Psoas muscle (tissue), 8 donors: ENCODE results near the gene WDR4. TPM values are rescaled to one million over a fixed set of nuclear protein-coding genes. Genes with fewer than 3 reads are reported as not detected.

Experiments
- ATAC-seq, 4 donors: fragments of 200-7000 bp; cut with Tn5 transposase; one replicate each; pipeline ENCODE4 v1.9.1; 2020; ENCODE audit warnings: moderate library complexity in 3 of 4, mild to moderate bottlenecking in 2 of 4
- DNase-seq, 2 donors: peaks; one replicate each; pipeline ENCODE4 v3.0.0-alpha.2; 2020
- H3K27ac ChIP-seq: fragments of 200-600 bp; one replicate; pipeline ENCODE4 v1.8.0; 2022
- H3K27me3 ChIP-seq, 3 donors: fragments of 200-600 bp in 1 of 3; one replicate each; pipeline versions ENCODE4 v1.6.1 to v1.8.0; 2013 to 2022; ENCODE audit warnings: low read length in 2 of 3, mild to moderate bottlenecking in 2 of 3, moderate library complexity in 1 of 3; ENCODE audit not compliant: insufficient read depth in 3 of 3
- H3K36me3 ChIP-seq, 2 donors: fragments of 200-600 bp in 1 of 2; one replicate each; pipeline versions ENCODE4 v1.6.1 to v1.8.0; 2013 to 2022; ENCODE audit warnings: low read depth in 1 of 2, mild to moderate bottlenecking in 1 of 2, moderate library complexity in 1 of 2; ENCODE audit not compliant: insufficient read depth in 1 of 2
- H3K4me1 ChIP-seq: fragments of 200-600 bp; one replicate; pipeline ENCODE4 v1.8.0; 2022
- H3K4me3 ChIP-seq: fragments of 200-600 bp; one replicate; pipeline ENCODE4 v1.8.0; 2022; ENCODE audit warnings: mild to moderate bottlenecking
- H3K9me3 ChIP-seq: fragments of 200-600 bp; one replicate; pipeline ENCODE4 v1.8.0; 2022
- CTCF ChIP-seq: fragments of 200-600 bp; IDR thresholded peaks from one replicate; pipeline ENCODE4 v1.8.0; 2022; ENCODE audit warnings: antibody characterized with exemption
- WGBS, 3 donors: extraction: QIAGEN DNeasy Blood & Tissue Kit; methylation state at CpG; one replicate each; pipeline versions ENCODE4 v1.1.6 to v1.1.7; 2013; 5-methylcytosine and 5-hydroxymethylcytosine counted together
- intact Hi-C, 2 donors: fragments of 100-400 bp; cut with DNase I; formaldehyde crosslinking; loops; one replicate each; pipeline versions ENCODE4 v1.11.0 to v1.14.2; 2022
- polyA plus RNA-seq, 3 donors: library from polyadenylated mRNA; stranded (reverse); fragments of 200-250 nt; gene quantifications; one replicate each; pipeline ENCODE4 v1.2.3, GENCODE V29; 2013
- total RNA-seq, 4 donors: library from RNA; stranded (reverse); fragmentation: NEBNext Ultra II Directional in 2 of 4; extraction: Animal tissue kit (Norgen Biotek cat#: 25700) in 2 of 4; gene quantifications; one replicate each; pipeline versions ENCODE4 v1.2.1 to v1.2.4, GENCODE V29; 2021 to 2023
- donor health status: healthy with polysubstance abuse.
- donor health status: DM: no; HTN: no; CAD: no; lungs with moderate emphysema.
- donor health status: Bipolar disorder and iron deficiency.
- donor health status: healthy.
- donor health status: DM: yes; HTN: yes; CAD: no.
- donor health status: DM: no; HTN: no; CAD: no.
- donor health status: DM: no; HTN: no; CAD: no.
- donor health status: DM: yes; HTN: yes; CAD: no.

WDR4 gene
- total and polyA plus RNA-seq, 7 donors, result 4.8 to 40.2 (median 11.1) TPM

- Histone ChIP-seq H3K9me3 (no peaks in the 10 kb centered on the region), H3K4me3 (no peak overlapping the region), H3K27me3 (peaks cover 0 to 57% (median 4%) of the 10 kb centered on the region in 3 donors), H3K4me1 (no peaks in the 10 kb centered on the region), H3K27ac (no peak overlapping the region), H3K36me3 (no peaks in the 10 kb centered on the region)
- ATAC-seq (peak in 1 of 4 donors; percentile 8), DNase-seq (no peak)
- WGBS, 3 donors, result 89 to 94% (median 90%) methylated on average over 4 of the region's 4 CpGs
- no peak for TF ChIP-seq CTCF
- intact Hi-C loops, result loop anchor here in 1 of 2 donors (10.0 kb wide), 1 partner anchor 1925 kb away; no protein-coding TSS in a partner anchor
Measured at GRCh38 chr21:42829954-42830353, 49.4 kb downstream of the WDR4 start.

- no peak for TF ChIP-seq CTCF
- no peak for DNase-seq
- no peaks in the 10 kb centered on the region for H3K36me3 ChIP-seq
- intact Hi-C loops, result no loop called here
- H3K27me3 ChIP-seq, result peaks cover 0 to 57% (median 4%) of the 10 kb centered on the region in 3 donors
- no peak overlapping the region for H3K27ac ChIP-seq
- no peaks in the 10 kb centered on the region for H3K9me3 ChIP-seq
- H3K4me1 ChIP-seq, result no peaks in the 10 kb centered on the region
- H3K4me3 ChIP-seq, result no peak overlapping the region
- no peak for ATAC-seq
- 76 to 86% (median 84%) methylated on average over 9 of the region's 9 CpGs for WGBS, 3 donors
Measured at GRCh38 chr21:42829417-42829816, 49.9 kb downstream of the WDR4 start.

GRCh38 chr21:42827588-42827987 lies 51.8 kb downstream of the WDR4 start:
- Histone ChIP-seq H3K4me3 (no peak overlapping the region), H3K9me3 (no peaks in the 10 kb centered on the region), H3K36me3 (no peaks in the 10 kb centered on the region), H3K27ac (no peak overlapping the region), H3K27me3 (peaks cover 0 to 63% (median 4%) of the 10 kb centered on the region in 3 donors), H3K4me1 (no peaks in the 10 kb centered on the region)
- DNase-seq (no peak), ATAC-seq (no peak)
- TF ChIP-seq CTCF, result no peak
- 66 to 70% (median 68%) methylated on average over 2 of the region's 2 CpGs for WGBS, 3 donors
- intact Hi-C loops, result no loop called here

- no peak for TF ChIP-seq CTCF
- ATAC-seq (no peak), DNase-seq (no peak)
- Histone ChIP-seq H3K27me3 (peaks cover 2 to 36% (median 3%) of the 10 kb centered on the region in 3 donors), H3K36me3 (no peaks in the 10 kb centered on the region), H3K4me1 (no peaks in the 10 kb centered on the region), H3K27ac (no peak overlapping the region), H3K9me3 (no peaks in the 10 kb centered on the region), H3K4me3 (no peak overlapping the region)
- WGBS, 3 donors, result 85 to 89% (median 87%) methylated on average over 8 of the region's 8 CpGs
- intact Hi-C loops, result no loop called here
Measured at GRCh38 chr21:42820616-42821465, 58.5 kb downstream of the WDR4 start.
